NCI-H524 (cell line): ENCODE results near the gene ARHGAP1.
A peak's percentile ranks its signal among the peaks of the same experiment; 100 is the strongest.

Source experiments
- DNase-seq, 2 experiments: peaks; one replicate each; lab custom pipeline; 2025; lab: John Stamatoyannopoulos, UW

Gene ARHGAP1

DNA sequence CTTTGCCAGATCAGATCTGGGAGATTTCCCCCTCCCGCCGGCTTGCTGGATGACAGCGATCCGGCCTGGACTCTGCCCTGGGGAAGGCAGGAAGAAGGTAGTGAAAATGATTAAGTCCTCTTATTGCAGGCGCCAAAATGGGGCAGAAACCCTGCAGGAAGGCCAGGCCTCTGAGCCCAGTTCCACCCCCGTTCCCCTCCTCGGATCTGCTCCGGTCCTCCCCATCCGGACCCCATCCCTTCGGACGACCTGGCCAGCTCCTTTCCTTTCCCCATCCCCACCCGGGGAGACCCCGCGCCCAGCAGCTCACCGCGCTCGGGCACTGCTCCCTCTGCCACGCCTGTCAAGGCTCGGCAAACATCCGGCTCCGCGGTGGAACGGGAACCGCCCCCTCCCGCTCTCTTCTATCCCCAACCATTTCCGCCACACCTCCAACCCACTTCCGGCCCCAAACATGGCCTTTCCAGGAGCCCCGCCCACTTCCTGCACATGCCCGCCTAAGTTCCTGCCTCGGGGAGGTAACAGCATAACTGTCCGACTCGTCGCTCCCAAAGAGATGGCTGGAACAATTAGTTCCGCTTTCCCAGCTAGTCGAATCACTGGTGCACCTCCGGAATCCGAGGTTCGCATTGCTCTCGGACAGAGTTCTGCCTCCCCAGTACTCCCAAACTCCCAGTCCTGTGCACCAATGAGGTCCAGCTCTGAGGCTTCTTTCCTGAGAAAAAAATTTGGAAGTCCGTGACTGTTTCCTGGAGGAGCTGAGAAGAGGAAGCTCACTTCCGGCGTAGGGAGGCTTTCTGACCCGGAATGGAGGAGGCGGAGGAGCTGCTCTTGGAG, at the start of gene ARHGAP1, which contains the start of gene ZNF408:
Gene ARHGAP1 (minus strand): TSS at position 379 of the 837 bp plus-strand sequence. CDS start 4,512 bp downstream, outside the sequence.
Gene ZNF408 (plus strand): TSS at position 791 of the 837 bp plus-strand sequence. CDS start 17 bp downstream, at position 808.
- peak; percentile 95 to 96 for DNase-seq

DNA sequence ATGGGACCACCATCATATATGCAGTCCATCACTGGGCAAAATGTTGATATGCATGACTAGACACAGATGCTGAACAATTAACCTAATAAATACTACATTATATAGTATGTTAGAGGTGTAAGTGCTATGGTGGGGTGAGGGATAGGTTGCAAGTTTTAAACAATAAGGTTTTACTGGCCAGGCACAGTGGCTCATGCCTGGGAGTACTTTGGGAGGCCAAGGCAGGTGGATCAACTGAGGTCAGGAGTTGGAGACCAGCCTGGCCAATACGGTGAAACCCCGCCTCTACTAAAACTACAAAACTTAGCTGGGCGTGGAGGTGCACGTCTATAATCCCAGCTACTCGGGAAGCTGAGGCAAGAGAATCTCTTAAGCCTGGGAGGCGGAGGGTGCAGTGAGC, 46.7 kb upstream of the ARHGAP1 start:
- DNase-seq, result no peak

DNA sequence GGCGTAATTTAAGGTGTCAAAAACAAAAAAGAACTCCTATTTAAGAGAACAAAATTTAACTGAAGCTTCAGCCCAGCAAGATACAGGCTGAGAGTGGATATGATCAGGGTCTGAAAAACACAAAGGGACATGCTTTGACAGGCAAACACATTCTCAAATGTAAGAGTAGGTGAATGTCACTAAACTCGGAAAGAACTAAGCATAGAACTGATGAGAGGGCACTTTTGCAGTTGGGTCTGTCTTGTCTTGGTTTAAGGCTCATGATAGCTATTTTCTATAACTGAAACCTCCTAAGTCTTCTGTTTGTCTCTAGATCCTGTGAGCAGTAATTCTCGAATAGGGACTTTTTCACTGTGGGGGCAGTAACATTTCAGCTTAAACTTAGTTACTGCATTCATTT, 45.6 kb upstream of the ARHGAP1 start:
- DNase-seq, result no peak

DNA sequence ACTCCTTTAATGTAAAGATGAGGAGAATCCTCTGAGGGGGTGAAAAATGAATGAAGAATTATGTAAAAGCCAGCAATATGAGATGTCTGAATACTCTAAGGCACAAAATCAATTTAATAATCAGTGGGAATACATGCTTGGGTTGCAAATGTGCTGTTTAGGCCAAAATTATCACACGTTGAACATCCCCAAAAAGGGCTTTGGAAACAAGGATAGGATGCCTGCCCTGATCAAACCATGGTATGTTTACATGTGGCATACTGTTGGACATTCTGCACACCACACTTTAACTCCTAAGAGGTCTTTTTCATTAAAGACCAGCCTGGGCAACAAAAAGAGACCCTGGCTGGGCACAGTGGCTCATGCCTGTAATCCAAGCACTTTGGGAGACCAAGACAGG, 44.9 kb upstream of the ARHGAP1 start:
- DNase-seq, result no peak

DNA sequence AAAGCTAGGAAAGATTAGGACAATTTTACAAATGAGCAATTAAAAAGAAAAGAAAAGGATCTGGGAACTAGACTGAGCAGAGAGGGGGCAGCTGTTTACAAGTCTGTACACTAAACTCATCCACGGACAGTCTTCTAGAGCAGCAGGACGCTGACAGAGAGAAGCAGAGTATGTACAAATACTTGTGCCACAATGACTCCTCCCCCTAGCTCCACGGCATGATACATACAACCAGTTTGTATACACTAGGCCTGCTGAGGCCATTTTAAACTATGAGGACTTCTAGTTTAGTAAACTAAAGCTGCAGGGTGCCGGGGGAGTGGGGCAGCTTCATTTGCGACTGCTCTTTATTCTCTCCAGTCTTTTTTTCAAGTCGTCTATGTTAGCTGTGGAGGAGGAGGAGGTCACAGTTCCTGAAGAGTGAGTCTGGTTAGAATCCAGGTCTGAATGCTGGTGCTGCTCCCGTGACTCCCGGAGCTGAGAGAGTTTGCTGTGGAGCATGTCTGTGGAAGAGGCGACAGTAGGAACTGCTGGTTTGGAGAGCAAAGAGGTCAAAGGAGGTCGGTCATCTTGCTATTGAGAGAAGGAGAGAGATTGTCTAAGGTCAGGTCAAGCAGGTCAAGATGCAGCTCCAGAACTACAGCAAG, 43.4 kb upstream of the ARHGAP1 start:
- no peak for DNase-seq

DNA sequence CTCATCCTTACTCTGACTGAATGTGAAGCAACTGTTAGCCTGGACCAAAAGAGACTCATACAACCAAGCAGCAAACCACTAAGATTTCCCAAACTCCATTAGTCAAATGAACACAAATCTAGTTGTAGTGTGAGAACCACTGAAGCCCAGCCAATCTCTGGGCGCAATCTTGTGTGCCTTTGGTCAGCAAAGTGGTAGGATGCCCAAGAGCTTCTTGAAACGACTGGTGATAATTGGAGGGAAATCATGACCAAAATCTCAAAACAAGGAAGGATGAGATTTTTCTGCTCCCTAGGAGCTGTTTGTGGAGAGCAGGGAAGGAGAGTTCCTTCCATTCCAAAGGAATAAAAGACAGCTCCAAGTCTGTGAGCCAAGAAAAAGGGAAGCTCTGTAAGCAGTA, 42.6 kb upstream of the ARHGAP1 start:
- DNase-seq, result no peak

DNA sequence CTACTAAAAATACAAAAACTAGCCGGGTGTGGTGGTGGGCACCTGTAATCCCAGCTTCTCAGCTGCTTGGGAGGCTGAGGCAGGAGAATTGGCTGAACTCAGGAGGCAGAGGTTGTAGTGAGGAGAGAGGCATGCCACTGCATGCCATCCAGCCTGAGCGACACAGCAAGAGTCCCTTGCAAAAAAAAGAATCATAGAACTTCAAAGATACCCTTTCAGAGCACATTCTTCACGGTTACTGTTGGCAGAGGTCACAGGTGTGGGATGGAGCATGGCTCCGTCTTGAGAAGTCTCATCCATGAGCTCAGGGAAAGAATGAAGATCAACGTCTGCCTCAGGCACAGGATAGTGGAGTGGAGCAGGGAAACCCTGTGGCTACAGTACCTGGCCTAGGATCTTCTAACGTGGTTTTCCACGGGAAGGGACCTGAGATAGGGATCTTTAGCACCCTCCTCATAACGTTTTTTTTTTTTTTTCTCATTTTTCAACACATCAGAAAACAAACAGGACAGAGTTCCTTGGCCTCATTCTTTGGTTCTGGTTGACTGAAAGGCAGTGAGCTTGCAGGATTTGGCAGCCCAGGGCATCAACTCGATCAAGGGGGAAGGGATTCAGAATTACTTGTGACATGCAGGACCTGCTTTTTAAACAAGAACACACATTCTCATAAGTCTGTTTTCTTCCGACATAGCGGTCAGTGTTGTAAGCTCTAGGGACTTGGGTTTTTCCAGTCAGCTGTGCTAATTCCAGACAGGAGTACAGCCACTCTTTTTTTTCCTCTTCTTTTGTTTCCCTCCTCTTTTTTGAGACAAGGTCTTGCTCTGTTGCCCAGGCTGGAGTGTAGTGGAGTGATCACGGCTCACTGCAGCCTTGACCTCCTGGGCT, 41.4 kb upstream of the ARHGAP1 start:
- DNase-seq, result no peak

DNA sequence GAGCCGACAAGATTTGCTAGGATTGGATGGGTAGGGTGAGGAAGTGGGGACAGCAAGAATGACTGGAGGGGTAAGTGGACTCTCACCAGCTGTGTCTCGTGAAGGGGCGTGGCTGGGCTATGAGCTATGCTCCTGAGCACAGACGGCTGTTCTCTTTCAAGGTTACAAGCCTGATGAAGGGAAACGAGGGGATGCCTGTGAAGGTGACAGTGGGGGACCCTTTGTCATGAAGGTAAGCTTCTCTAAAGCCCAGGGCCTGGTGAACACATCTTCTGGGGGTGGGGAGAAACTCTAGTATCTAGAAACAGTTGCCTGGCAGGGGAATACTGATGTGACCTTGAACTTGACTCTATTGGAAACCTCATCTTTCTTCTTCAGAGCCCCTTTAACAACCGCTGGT, 38.5 kb upstream of the ARHGAP1 start:
- no peak for DNase-seq

DNA sequence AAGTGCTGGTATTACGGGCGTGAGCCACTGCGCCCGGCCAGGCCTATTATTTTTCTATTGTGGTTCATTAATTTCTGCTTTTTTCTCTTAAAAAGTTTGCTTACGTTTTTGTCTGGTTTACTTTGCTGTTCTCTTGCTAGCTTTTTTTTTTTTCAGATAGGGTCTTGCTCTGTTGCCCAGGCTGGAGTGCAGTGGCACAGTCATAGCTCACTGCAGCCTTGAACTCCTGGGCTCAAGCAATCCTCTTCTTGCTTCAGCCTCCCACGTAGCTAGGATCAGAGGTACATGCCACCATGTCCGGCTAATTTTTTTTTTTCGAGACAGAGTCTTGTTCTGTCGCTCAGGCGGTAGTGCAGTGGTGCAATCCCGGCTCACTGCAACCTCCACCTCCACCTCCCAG, 37.3 kb upstream of the ARHGAP1 start:
- DNase-seq, result no peak

DNA sequence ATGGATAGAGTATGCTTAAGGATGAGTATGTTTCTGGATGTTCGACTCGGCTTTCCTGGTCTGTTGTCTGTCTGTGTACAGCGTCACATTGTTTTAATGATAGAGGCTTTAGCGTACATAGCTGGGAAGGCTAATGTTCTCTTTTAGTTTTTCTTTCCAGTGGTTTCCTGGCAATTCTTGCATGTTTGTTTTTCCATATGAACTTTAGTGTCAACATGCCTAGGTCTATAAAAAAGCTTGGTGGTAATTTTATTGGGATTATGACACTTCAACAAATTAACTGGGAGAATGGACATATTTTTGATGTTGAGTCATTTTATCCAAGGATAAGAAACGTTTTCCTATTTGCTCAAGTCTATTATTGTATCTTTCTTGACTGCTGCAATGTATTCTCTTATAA, 36.2 kb upstream of the ARHGAP1 start:
- DNase-seq, result no peak

DNA sequence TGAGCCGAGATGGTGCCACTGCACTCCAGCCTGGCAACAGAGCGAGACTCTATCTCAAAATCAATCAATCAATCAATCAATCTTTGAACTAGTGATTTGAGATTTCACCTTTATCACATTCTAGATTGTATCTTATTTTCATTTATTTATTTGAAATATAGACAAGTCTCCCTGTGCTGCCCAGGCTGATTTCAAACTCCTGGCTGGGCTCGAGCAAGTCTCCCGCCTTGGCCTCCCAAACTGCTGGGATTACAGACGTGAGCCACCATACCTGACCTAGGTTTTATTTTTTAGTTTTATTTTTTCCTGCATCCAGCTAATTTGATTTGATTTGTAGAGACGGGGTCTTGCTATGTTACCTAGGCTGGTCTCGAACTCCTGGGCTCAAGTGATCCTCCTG, 35.7 kb upstream of the ARHGAP1 start:
- no peak for DNase-seq

DNA sequence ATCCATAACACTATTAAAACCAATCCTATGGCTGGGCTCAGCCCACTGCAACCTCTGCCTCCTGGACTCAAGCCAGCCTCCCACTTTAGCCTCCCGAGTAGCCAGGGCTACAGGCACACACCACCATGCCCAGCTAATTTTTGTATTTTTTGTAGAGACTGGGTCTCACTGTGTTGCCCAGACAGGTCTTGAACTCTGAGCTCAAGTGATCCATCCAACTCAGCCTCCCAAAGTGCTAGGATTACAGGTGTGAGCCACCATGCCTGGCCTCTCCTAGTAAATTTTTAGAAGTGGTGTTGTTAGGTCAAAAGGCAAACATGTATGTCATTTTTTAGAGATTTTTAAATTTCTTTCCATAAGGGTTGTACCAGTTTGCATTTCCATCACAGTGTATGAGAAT, 32.8 kb upstream of the ARHGAP1 start:
- DNase-seq, result no peak

DNA sequence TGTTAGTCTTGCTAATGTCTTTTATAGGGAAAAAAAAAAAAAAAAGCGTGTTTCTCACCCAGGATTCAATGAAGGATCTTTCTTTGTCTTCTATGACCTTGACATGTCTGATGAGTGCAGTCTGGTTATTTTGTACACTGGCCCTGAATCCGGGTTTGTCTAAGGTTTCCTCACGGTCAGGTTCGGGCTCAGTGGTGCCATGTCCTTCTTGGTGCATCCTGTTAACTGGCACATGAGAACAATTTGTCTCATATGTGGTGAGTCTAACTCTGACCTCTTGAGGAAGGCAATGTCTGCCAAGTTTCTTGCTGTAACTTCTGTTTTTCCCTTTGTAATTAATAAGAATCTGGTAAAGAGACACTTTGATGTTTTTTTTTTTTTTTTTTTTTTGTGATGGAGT, 31.1 kb upstream of the ARHGAP1 start:
- DNase-seq, result no peak

DNA sequence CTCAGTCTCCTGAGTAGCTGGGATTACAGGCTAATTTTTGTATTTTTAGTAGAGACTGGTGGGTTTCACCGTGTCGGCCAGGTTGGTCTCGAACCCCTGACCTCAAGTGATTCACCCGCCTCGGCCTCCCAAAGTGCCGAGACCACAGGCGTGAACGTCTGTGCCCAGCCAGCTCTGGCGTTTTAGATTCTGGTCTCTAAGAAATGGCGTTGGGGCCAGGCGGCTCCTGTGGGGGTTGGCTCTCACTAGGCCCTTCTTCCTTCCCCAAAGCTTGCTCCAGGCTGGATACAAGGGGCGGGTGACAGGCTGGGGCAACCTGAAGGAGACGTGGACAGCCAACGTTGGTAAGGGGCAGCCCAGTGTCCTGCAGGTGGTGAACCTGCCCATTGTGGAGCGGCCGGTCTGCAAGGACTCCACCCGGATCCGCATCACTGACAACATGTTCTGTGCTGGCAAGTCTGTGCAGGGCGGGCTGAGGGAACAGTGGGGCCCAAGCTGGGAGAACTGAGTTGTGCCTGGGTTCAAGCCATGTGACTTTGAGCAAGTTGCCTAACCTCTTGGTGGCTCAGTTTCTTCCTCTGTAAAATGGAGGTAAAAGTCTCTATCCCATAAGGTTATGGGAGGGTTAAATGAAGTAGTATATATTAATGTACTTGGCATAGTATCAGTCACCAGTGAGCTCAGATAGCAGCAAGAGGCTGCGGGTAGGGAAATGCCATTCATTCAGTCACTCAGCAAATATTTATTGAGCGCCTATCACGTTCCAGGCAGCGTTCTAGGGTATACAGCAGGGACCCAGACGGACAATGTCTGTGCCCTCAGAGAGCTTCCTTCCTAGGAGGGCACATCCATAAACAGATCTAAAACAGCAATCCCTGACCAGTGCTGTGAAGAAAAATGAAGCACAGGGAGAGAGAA, 28.9 kb upstream of the ARHGAP1 start:
- DNase-seq, result no peak

DNA sequence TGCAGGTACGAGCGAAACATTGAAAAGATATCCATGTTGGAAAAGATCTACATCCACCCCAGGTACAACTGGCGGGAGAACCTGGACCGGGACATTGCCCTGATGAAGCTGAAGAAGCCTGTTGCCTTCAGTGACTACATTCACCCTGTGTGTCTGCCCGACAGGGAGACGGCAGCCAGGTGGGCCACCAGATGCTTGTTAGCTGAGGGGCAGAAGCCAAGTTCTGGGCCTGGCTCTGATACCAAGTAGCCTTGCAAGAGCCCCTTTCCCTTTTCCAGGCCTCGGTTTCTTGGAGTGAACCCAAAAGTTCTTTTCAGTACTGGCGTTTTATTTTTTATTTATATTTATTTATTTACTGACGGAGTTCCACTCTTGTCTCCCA, 28.2 kb upstream of the ARHGAP1 start:
- no peak for DNase-seq

DNA sequence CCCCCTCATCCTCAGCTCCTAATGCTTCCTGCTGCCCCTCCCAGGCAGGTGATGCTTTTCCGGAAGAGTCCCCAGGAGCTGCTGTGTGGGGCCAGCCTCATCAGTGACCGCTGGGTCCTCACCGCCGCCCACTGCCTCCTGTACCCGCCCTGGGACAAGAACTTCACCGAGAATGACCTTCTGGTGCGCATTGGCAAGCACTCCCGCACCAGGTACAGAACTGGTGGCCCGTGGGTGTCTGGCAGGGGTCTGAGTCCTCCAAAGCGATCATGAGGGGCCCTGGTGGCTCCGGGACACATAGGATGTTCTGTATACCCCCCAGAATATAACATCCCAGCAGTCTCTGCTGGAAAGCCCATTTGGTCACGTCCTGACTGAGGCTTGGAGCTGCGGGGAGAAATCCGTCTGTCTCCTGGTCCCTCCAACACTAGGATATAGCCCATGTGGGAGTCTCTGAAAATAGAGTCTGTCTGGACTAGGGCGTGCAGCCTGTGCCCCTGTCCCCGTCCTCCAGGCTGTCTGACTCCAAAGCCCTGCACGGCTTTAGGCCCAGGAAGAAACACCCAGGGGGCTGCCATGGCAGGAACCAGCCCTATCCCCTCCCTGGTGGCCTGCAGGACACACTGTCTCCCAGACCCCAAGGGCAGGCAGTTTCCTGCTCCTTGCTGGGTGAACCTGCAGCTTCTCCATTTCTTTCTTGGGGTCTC, 27.7 kb upstream of the ARHGAP1 start:
- no peak for DNase-seq

DNA sequence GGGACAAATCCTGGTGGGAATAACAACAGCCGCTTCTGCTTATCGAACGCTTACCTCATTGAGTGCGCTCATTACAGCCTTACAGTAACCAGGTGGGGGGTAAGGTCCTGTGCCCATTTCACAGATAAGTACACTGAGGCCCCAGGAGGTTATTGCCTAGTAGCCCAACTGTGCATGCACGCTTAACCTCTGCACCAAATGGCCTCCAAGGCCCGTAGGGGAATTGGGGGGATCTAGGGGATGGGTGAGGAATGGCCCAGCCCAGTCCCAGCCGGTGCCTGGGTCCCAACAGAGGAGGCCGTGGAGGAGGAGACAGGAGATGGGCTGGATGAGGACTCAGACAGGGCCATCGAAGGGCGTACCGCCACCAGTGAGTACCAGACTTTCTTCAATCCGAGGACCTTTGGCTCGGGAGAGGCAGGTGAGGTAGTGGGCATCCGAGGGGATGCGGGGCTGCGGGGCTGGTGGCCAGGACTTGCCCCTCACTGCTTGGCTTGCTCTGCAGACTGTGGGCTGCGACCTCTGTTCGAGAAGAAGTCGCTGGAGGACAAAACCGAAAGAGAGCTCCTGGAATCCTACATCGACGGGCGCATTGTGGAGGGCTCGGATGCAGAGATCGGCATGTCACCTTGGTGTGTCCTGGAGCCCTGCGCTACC, 25.9 kb upstream of the ARHGAP1 start:
- no peak for DNase-seq

DNA sequence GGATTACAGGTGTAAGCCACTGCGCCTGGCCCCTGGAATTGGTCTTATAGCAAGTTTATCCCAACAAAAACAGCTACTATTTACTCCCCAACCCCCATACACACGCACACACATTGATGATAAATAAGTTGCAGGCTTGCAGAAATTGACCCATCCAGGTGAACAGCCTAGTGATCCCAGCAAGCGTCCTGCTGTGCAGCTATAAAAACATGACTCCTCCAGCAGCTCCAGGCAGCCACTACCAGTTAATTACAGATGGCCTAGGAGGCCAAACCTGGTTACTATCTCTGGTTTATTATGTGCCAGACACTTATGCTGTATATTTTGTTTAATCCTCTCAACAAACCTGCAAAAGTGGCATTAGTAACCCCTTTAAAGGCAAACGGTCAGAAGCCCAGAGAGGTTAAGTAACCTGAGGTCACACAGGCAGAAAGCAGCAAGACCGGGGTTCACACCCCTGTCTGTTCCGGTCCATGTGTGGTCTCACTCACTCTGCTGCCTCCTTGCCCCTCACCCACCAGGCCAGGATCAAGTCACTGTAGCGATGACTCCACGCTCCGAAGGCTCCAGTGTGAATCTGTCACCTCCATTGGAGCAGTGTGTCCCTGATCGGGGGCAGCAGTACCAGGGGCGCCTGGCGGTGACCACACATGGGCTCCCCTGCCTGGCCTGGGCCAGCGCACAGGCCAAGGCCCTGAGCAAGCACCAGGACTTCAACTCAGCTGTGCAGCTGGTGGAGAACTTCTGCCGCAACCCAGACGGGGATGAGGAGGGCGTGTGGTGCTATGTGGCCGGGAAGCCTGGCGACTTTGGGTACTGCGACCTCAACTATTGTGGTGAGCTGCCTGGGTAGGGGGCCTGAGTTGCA, 25.2 kb upstream of the ARHGAP1 start:
- DNase-seq, result no peak

DNA sequence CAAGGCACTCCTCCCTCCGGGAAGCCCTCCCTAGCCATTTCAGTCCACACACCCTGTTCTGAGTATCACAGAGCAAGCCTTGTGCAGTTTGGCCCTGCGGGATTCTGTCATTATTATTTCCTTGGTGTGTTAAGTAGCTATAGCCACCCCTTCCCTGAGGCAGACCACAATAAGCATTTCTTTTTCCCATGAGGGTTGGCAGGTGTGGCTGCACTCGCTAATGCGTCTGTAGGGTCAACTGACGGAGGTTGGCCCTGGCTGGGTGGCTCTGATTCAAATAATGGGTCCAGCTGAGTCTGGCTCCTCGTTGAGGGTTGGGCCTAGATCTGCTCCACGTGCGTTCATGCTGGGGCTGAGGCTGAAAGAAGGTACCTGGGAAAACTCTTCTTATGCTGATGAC, 23.7 kb upstream of the ARHGAP1 start:
- DNase-seq, result no peak
